Neural cell (in vitro differentiated cells): ENCODE data around the gene LHX4. TPM values are rescaled to one million over a fixed set of nuclear protein-coding genes. Genes with fewer than 3 reads are reported as not detected.
"Not testable (repeated sequence)": the region's sequence is repeated elsewhere in the genome, so short reads cannot be mapped to it uniquely, and the experiment has no call there.

ENCODE experiments used
- H2AFZ ChIP-seq: fragments of 200-600, 300-800 bp; sonication (generic), shearing (Covaris generic); 2 replicates; pipeline ENCODE4 v1.6.0; 2014; ENCODE audit warnings: low read depth, mild to moderate bottlenecking, antibody characterized with exemption, low read length, moderate library complexity
- H3F3A ChIP-seq: fragments of 200-600 bp; shearing (Covaris generic); 2 replicates; pipeline ENCODE4 v1.6.1; 2016; ENCODE audit warnings: mild to moderate bottlenecking, moderate library complexity, mixed read lengths, antibody characterized with exemption, low read length; ENCODE audit not compliant: insufficient read depth, poor library complexity, severe bottlenecking
- H3K27ac ChIP-seq: fragments of 200-600, 300-800 bp; sonication (generic), shearing (Covaris generic); 2 replicates; pipeline ENCODE4 v1.5.1; 2014; ENCODE audit warnings: mild to moderate bottlenecking, low read length, moderate library complexity
- H3K27me3 ChIP-seq: fragments of 300-800, 200-600 bp; sonication (generic), shearing (Covaris generic); 2 replicates; pipeline ENCODE4 v1.6.0; 2014; ENCODE audit warnings: mild to moderate bottlenecking, low read depth, low read length, moderate library complexity; ENCODE audit not compliant: insufficient read depth
- H3K36me3 ChIP-seq: fragments of 300-800, 200-600 bp; sonication (generic), shearing (Covaris generic); 2 replicates; pipeline ENCODE4 v1.5.1; 2014; ENCODE audit warnings: mild to moderate bottlenecking, antibody characterized with exemption, low read length, moderate library complexity; ENCODE audit not compliant: insufficient read depth
- H3K4me2 ChIP-seq: fragments of 300-800, 200-600 bp; sonication (generic), shearing (Covaris generic); 2 replicates; pipeline ENCODE4 v1.6.0; 2014; ENCODE audit warnings: mild to moderate bottlenecking, low read length
- H3K4me3 ChIP-seq: fragments of 300-800, 200-600 bp; sonication (generic), shearing (Covaris generic); 2 replicates; pipeline ENCODE4 v1.5.1; 2014; ENCODE audit warnings: mild to moderate bottlenecking, low read length, moderate library complexity
- H3K79me2 ChIP-seq: fragments of 200-600 bp; shearing (Covaris generic); replicated peaks from 2 replicates; pipeline ENCODE4 v1.6.0; 2014; ENCODE audit warnings: mild to moderate bottlenecking, low read length, moderate library complexity; ENCODE audit not compliant: insufficient read depth
- H3K9ac ChIP-seq: fragments of 300-800, 200-600 bp; sonication (generic), shearing (Covaris generic); 2 replicates; pipeline ENCODE4 v1.6.1; 2016; ENCODE audit warnings: mild to moderate bottlenecking, low read length, mixed read lengths
- H3K9me2 ChIP-seq: fragments of 200-600 bp; shearing (Covaris generic); 2 replicates; pipeline ENCODE4 v1.6.1; 2016; ENCODE audit warnings: mild to moderate bottlenecking, low read length, mixed read lengths; ENCODE audit not compliant: insufficient read depth
- H3K9me3 ChIP-seq: fragments of 200-600, 300-800 bp; sonication (generic), shearing (Covaris generic); 2 replicates; pipeline ENCODE4 v1.6.1; 2016; ENCODE audit warnings: mild to moderate bottlenecking, mixed run types, low read length, moderate library complexity, mixed read lengths
- H4K20me1 ChIP-seq: fragments of 200-600 bp; shearing (Covaris generic); 2 replicates; pipeline ENCODE4 v1.6.1; 2016; ENCODE audit warnings: mild to moderate bottlenecking, mixed run types; ENCODE audit not compliant: insufficient read depth
- EP300 ChIP-seq: fragments of 450-650 bp; conservative IDR thresholded peaks from 2 replicates; pipeline ENCODE4 v1.6.1; 2014; ENCODE audit warnings: antibody characterized with exemption, mild to moderate bottlenecking, moderate library complexity; ENCODE audit not compliant: poor library complexity, severe bottlenecking
- EZH2 ChIP-seq: fragments of 200-600, 300-800 bp; shearing (Covaris generic), sonication (generic); IDR thresholded peaks from 2 replicates; pipeline ENCODE4 v1.6.1; 2014; ENCODE audit warnings: antibody characterized with exemption, low read length, borderline replicate concordance, mild to moderate bottlenecking; ENCODE audit not compliant: insufficient read depth, poor library complexity, severe bottlenecking
- MXI1 ChIP-seq: fragments of 450-650 bp; conservative IDR thresholded peaks from 2 replicates; pipeline ENCODE4 v1.6.1; 2014; ENCODE audit warnings: antibody characterized with exemption, mild to moderate bottlenecking; ENCODE audit not compliant: poor library complexity, severe bottlenecking
- POLR2AphosphoS5 ChIP-seq: IDR thresholded peaks from 2 replicates; pipeline ENCODE4 v1.6.1; 2012
- RAD21 ChIP-seq: fragments of 450-650 bp; conservative IDR thresholded peaks from 2 replicates; pipeline ENCODE4 v1.6.1; 2014; ENCODE audit warnings: antibody characterized with exemption, mild to moderate bottlenecking, moderate library complexity
- REST ChIP-seq: IDR thresholded peaks from 2 replicates; pipeline ENCODE4 v1.6.1; 2012; ENCODE audit warnings: borderline replicate concordance
- SMC3 ChIP-seq: fragments of 450-650 bp; conservative IDR thresholded peaks from 2 replicates; pipeline ENCODE4 v1.6.1; 2014; ENCODE audit warnings: antibody characterized with exemption, mild to moderate bottlenecking, moderate library complexity; ENCODE audit not compliant: poor library complexity
- TAF1 ChIP-seq: IDR thresholded peaks from 2 replicates; pipeline ENCODE4 v1.6.1; 2012; ENCODE audit warnings: low read depth
- polyA plus RNA-seq: library from polyadenylated mRNA; depleted of rRNA; stranded (reverse); fragments of >200 nt; gene quantifications from 2 replicates; pipeline ENCODE4 v1.2.3, GENCODE V29; 2014
- TF ChIP-seq, protein P1 (sequence below): fragments of 450-650 bp; IDR thresholded peaks from 2 replicates; pipeline ENCODE4 v1.5.1; 2014; ENCODE audit warnings: antibody characterized with exemption, mild to moderate bottlenecking, moderate library complexity; ENCODE audit not compliant: poor library complexity, severe bottlenecking

The LHX4 gene
- polyA plus RNA-seq, 1 donor from 2014 or later, result not detected

- no peaks in the 10 kb centered on the region for H3F3A ChIP-seq
- TF ChIP-seq EP300 (no peak), REST (no peak), RAD21 (no peak), MXI1 (no peak), EZH2 (no peak), POLR2AphosphoS5 (no peak), TAF1 (no peak), SMC3 (no peak)
- TF ChIP-seq, protein P1, sequence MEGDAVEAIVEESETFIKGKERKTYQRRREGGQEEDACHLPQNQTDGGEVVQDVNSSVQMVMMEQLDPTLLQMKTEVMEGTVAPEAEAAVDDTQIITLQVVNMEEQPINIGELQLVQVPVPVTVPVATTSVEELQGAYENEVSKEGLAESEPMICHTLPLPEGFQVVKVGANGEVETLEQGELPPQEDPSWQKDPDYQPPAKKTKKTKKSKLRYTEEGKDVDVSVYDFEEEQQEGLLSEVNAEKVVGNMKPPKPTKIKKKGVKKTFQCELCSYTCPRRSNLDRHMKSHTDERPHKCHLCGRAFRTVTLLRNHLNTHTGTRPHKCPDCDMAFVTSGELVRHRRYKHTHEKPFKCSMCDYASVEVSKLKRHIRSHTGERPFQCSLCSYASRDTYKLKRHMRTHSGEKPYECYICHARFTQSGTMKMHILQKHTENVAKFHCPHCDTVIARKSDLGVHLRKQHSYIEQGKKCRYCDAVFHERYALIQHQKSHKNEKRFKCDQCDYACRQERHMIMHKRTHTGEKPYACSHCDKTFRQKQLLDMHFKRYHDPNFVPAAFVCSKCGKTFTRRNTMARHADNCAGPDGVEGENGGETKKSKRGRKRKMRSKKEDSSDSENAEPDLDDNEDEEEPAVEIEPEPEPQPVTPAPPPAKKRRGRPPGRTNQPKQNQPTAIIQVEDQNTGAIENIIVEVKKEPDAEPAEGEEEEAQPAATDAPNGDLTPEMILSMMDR, result no peak
- no peak overlapping the region for H3K4me3 ChIP-seq
Measured at GRCh38 chr1:180201451-180202200, 28.4 kb upstream of the LHX4 start.

GRCh38 chr1:180202588-180202987 is 27.5 kb upstream of the LHX4 start:
- H3K9me2 ChIP-seq, H3K27me3 ChIP-seq, H3K9ac ChIP-seq, H3K79me2 ChIP-seq, H3K27ac ChIP-seq, H2AFZ ChIP-seq, H3K36me3 ChIP-seq, H3K4me3 ChIP-seq, H3K9me3 ChIP-seq, H3K4me2 ChIP-seq, H3F3A ChIP-seq, H4K20me1 ChIP-seq: not testable (repeated sequence)

More at GRCh38 chr1:180201451-180202200, 28.4 kb upstream of the LHX4 start:
- Histone ChIP-seq H4K20me1 (no peaks in the 10 kb centered on the region), H3K27ac (no peak overlapping the region), H3K4me2 (no peak overlapping the region), H3K9me3 (no peaks in the 10 kb centered on the region), H2AFZ (no peak overlapping the region), H3K36me3 (no peaks in the 10 kb centered on the region), H3K27me3 (no peaks in the 10 kb centered on the region), H3K9me2 (no peaks in the 10 kb centered on the region), H3K9ac (no peak overlapping the region), H3K79me2 (no peaks in the 10 kb centered on the region)
